CD4-positive, alpha-beta T cell treated with Interleukin-1 beta for 1 hour (primary cell): Measurements from ENCODE around the gene HSPA1L.
"Not testable (repeated sequence)": the region's sequence is repeated elsewhere in the genome, so short reads cannot be mapped to it uniquely, and the experiment has no call there.

ENCODE experiments used
- DNase-seq, 2 donors: peaks; one replicate each; pipeline ENCODE4 v3.0.0-alpha.2; 2020 to 2022

The HSPA1L gene

GRCh38 chr6:31815025-31815838 is at the start of gene HSPA1L, which contains the start of gene HSPA1A:
Gene HSPA1L, minus strand, starts transcription at chr6:31815283. Its CDS starts 3,311 bp downstream, at chr6:31811972.
Gene HSPA1A, plus strand, starts transcription at chr6:31815543. Its CDS starts 214 bp downstream, at chr6:31815757.
- peak; percentile 84 to 88 for DNase-seq

- no peak for DNase-seq
These were observed 49.7 kb upstream of the HSPA1L start for GRCh38 chr6:31864818-31865204.

GRCh38 chr6:31864123-31864562 is 49.1 kb upstream of the HSPA1L start:
- DNase-seq, result not testable (repeated sequence)

- DNase-seq, result peak; percentile 100
These were observed 47.5 kb upstream of the HSPA1L start, which contains the start of gene NEU1 for GRCh38 chr6:31862344-31863235. Gene NEU1, minus strand, starts transcription at chr6:31862821. Its CDS starts 45 bp downstream, at chr6:31862776.

- DNase-seq, result no peak
These were observed 46.8 kb upstream of the HSPA1L start for GRCh38 chr6:31861919-31862343.

- DNase-seq, result no peak
These were observed 46.1 kb upstream of the HSPA1L start for GRCh38 chr6:31861150-31861549.

GRCh38 chr6:31860349-31860748 is 45.3 kb upstream of the HSPA1L start:
- no peak for DNase-seq

- DNase-seq, result no peak
These were observed 44.8 kb upstream of the HSPA1L start for GRCh38 chr6:31859923-31860322.

GRCh38 chr6:31858707-31859106 is 43.6 kb upstream of the HSPA1L start:
- no peak for DNase-seq

- not testable (repeated sequence) for DNase-seq
These were observed 42.7 kb upstream of the HSPA1L start for GRCh38 chr6:31857774-31858173.

- not testable (repeated sequence) for DNase-seq
These were observed 37.1 kb upstream of the HSPA1L start for GRCh38 chr6:31851980-31852718.

- no peak for DNase-seq
These were observed 36.4 kb upstream of the HSPA1L start for GRCh38 chr6:31851485-31851832.

GRCh38 chr6:31850765-31851484 is 35.8 kb upstream of the HSPA1L start:
- DNase-seq, result no peak

GRCh38 chr6:31847276-31847978 is 32.3 kb upstream of the HSPA1L start:
- no peak for DNase-seq

- no peak for DNase-seq
These were observed 29.4 kb upstream of the HSPA1L start for GRCh38 chr6:31844507-31844906.

- no peak for DNase-seq
These were observed 27.0 kb upstream of the HSPA1L start for GRCh38 chr6:31842053-31842452.

- not testable (repeated sequence) for DNase-seq
These were observed 24.7 kb upstream of the HSPA1L start for GRCh38 chr6:31839779-31840126.

- DNase-seq, result no peak
These were observed 23.9 kb upstream of the HSPA1L start for GRCh38 chr6:31838968-31839367.

GRCh38 chr6:31838114-31838553 is 23.1 kb upstream of the HSPA1L start:
- DNase-seq, result not testable (repeated sequence)

GRCh38 chr6:31837369-31838113 is 22.5 kb upstream of the HSPA1L start:
- DNase-seq, result no peak
